Measurements from ENCODE around the gene KRTCAP3. TPM values are rescaled to one million over a fixed set of nuclear protein-coding genes. Genes with fewer than 3 reads are reported as not detected.

KRTCAP3 gene
- total and polyA plus RNA-seq, 9 of the 15 experiments (the other 6 are each of a cell fraction or from before 2014, with no cell fraction given): 0.24 to 1.4 (median 0.73) TPM

DNA sequence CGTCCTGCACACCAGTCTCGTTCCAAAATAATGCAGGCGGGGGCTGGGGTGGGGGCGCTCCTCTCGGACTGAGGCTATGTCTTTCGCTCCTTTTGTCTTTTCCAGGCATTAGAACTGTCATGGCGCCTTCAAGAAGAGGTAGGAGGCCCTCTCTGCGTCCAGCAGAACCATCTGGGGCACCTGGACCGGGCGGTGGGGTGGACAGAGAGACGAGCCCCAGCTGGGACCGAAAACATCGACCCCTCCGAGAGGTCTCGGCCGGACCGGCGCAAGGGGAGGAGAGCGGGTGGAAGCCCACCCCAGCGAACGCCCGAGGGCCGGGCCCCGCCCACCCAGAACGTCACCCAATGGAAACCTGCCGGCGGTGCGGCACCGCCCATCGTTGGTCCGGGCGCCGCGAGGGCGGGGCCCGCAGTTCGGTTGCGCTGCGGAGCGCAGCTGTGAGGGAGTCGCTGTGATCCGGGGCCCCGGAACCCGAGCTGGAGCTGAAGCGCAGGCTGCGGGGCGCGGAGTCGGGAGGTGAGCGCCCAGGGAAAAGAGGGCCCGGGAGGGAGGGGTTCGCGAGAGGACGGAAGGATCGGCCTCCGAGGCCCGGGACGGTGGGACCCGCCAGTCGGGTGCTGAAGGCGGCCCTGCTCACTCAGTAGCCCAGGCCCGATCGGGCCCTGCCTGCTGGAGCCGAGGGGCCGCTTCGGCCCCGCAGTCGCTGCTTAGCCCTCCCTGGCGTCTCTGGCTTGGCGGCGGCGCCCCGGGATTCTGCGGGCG, 13.8 kb upstream of the KRTCAP3 start, which contains the start of gene NRBP1:
Gene NRBP1 (plus strand): TSS at position 419 of the 765 bp plus-strand sequence. CDS start 4,643 bp downstream, outside the sequence.
- ChIA-PET POLR2A (interaction anchor here (0.6 to 5.5 kb wide), 13 partner anchors 11 to 635 kb away, joined by 3 to 58 read pairs (median 3); partner anchors contain the start of genes EIF2B4 and PPM1G), CTCF (ENCODE audit: low intra/inter-chr PET ratio) (interaction anchor here (0.6 to 1.1 kb wide), 3 partner anchors 20 to 25 kb away, joined by 3 to 4 read pairs (median 3); no protein-coding TSS in a partner anchor)
- H3K36me3 ChIP-seq (ENCODE audit: control insufficient read depth, insufficient read depth, low read length): peaks cover 17% of the 10 kb centered on the region
- H3K27me3 ChIP-seq (ENCODE audit: control insufficient read depth in 2 of 2, insufficient read depth in 2 of 2, low read length in 2 of 2): no peaks in the 10 kb centered on the region
- BruUV-seq (replicated peaks): no TSS peak
- peak within 1 kb of the TSS; percentile 76 for H3K4me2 ChIP-seq (ENCODE audit: insufficient read depth, low read length)
- peak within 1 kb of the TSS; percentile 96 for H3K4me3 ChIP-seq
- DNase-seq (ENCODE audit: extremely low read depth in 1 of 4, low spot score in 3 of 4) (peak; percentile 93 to 98 (median 95)), FAIRE-seq (peak; percentile 86), ATAC-seq (peak; percentile 94)
- peak within 1 kb of the TSS; percentile 97 for H2AFZ ChIP-seq (ENCODE audit: low read depth, low read length)
- in situ Hi-C loops (cut with MboI) (no loop called here), intact Hi-C loops (cut with micrococcal nuclease) (loop anchor here (5.0 kb wide), 2 partner anchors 59 to 154 kb away; partner anchors contain the start of genes IFT172 and ZNF512)
- H3K4me1 ChIP-seq (replicated peaks in 1 of 2; ENCODE audit: control insufficient read depth in 2 of 2, insufficient read depth in 2 of 2, low read length in 2 of 2): peaks cover 18% of the 10 kb centered on the region in 2 experiments; a peak in 4 of 5 replicates
- no peaks in the 10 kb centered on the region for H3K9me1 ChIP-seq (ENCODE audit: control insufficient read depth, insufficient read depth, low read length)
- no peaks in the 10 kb centered on the region for H3K9me3 ChIP-seq (replicated peaks; ENCODE audit: control insufficient read depth, insufficient read depth, low read depth, low read length)
- peak within 1 kb of the TSS; percentile 90 to 97 for H3K9ac ChIP-seq (ENCODE audit: insufficient read depth in 1 of 2, low read depth in 2 of 2, low read length in 2 of 2)
- no peaks in the 10 kb centered on the region for H4K20me1 ChIP-seq (replicated peaks; ENCODE audit: control insufficient read depth, insufficient read depth, low read length)
- peaks cover 40% of the 10 kb centered on the region for H3K79me2 ChIP-seq (ENCODE audit: control insufficient read depth, insufficient read depth, low read length)
- WGBS (ENCODE audit: insufficient coverage, low coverage, missing lambda C conversion rate): under 1% methylated on average over 32 of the region's 75 CpGs
- peak within 1 kb of the TSS; percentile 91 for H3K27ac ChIP-seq (ENCODE audit: extremely low read depth, low read depth, low read length)
- TF ChIP-seq, protein P1, sequence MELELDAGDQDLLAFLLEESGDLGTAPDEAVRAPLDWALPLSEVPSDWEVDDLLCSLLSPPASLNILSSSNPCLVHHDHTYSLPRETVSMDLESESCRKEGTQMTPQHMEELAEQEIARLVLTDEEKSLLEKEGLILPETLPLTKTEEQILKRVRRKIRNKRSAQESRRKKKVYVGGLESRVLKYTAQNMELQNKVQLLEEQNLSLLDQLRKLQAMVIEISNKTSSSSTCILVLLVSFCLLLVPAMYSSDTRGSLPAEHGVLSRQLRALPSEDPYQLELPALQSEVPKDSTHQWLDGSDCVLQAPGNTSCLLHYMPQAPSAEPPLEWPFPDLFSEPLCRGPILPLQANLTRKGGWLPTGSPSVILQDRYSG (tag; conservative IDR thresholded peaks at IDR 0.05; ENCODE audit: low read depth): no peak
- TF ChIP-seq, protein P2, sequence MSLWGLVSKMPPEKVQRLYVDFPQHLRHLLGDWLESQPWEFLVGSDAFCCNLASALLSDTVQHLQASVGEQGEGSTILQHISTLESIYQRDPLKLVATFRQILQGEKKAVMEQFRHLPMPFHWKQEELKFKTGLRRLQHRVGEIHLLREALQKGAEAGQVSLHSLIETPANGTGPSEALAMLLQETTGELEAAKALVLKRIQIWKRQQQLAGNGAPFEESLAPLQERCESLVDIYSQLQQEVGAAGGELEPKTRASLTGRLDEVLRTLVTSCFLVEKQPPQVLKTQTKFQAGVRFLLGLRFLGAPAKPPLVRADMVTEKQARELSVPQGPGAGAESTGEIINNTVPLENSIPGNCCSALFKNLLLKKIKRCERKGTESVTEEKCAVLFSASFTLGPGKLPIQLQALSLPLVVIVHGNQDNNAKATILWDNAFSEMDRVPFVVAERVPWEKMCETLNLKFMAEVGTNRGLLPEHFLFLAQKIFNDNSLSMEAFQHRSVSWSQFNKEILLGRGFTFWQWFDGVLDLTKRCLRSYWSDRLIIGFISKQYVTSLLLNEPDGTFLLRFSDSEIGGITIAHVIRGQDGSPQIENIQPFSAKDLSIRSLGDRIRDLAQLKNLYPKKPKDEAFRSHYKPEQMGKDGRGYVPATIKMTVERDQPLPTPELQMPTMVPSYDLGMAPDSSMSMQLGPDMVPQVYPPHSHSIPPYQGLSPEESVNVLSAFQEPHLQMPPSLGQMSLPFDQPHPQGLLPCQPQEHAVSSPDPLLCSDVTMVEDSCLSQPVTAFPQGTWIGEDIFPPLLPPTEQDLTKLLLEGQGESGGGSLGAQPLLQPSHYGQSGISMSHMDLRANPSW (CRISPR knock-in tag; IDR thresholded peaks at IDR 0.05): peak; percentile 91; the same call in 1 of the 2 replicates
- TF ChIP-seq TSC22D4 (tag; IDR thresholded peaks at IDR 0.05): no peak
- TF ChIP-seq, protein P3, sequence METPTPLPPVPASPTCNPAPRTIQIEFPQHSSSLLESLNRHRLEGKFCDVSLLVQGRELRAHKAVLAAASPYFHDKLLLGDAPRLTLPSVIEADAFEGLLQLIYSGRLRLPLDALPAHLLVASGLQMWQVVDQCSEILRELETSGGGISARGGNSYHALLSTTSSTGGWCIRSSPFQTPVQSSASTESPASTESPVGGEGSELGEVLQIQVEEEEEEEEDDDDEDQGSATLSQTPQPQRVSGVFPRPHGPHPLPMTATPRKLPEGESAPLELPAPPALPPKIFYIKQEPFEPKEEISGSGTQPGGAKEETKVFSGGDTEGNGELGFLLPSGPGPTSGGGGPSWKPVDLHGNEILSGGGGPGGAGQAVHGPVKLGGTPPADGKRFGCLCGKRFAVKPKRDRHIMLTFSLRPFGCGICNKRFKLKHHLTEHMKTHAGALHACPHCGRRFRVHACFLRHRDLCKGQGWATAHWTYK (CRISPR knock-in tag; IDR thresholded peaks at IDR 0.05): no peak; the same call in 1 of the 2 replicates
- peak; percentile 34 for TF ChIP-seq TAF7 (tag; IDR thresholded peaks at IDR 0.05)
- no peak for TF ChIP-seq HNRNPUL1 (IDR thresholded peaks at IDR 0.05; ENCODE audit: low read length)
- no peak for TF ChIP-seq SRSF3 (IDR thresholded peaks at IDR 0.05; ENCODE audit: insufficient read depth, low read length)
- TF ChIP-seq RFX1 (IDR thresholded peaks at IDR 0.05): no peak
- TF ChIP-seq NELFE (IDR thresholded peaks at IDR 0.05; ENCODE audit: insufficient read depth, insufficient read length): no peak
- TF ChIP-seq ZBED1 (IDR thresholded peaks at IDR 0.05): peak; percentile 16; the same call in 1 of the 2 replicates
- TF ChIP-seq HNRNPL (IDR thresholded peaks at IDR 0.05; ENCODE audit: low read depth, low read length): 0 out of 2 replicates have a peak, but pooled peaks have one; percentile 5
- TF ChIP-seq TGIF2 (CRISPR knock-in tag; IDR thresholded peaks at IDR 0.05): no peak
- peak; percentile 80 for TF ChIP-seq U2AF1 (optimal IDR thresholded peaks at IDR 0.05; ENCODE audit: low read depth, low read length)
- no peak for TF ChIP-seq RUNX1 (IDR thresholded peaks at IDR 0.05; ENCODE audit: low read depth)
- TF ChIP-seq RBM34 (IDR thresholded peaks at IDR 0.05; ENCODE audit: borderline replicate concordance, insufficient read depth, low read length): no peak
- no peak for TF ChIP-seq HNRNPH1 (optimal IDR thresholded peaks at IDR 0.05; ENCODE audit: low read depth, low read length)
- TF ChIP-seq PYGO2 (tag; IDR thresholded peaks at IDR 0.05): no peak
